Neural progenitor cell (in vitro differentiated cells): ENCODE results near the gene ANKRD11.

Experiments
- EZH2 ChIP-seq: fragments of 200-600 bp; sonication (generic); IDR thresholded peaks from 2 replicates; pipeline ENCODE4 v1.6.1; 2017; ENCODE audit warnings: antibody characterized with exemption, mild to moderate bottlenecking, moderate library complexity
- EZH2phosphoT487 ChIP-seq: fragments of 200-600 bp; sonication (generic); IDR thresholded peaks from 2 replicates; pipeline ENCODE4 v1.6.1; 2017; ENCODE audit warnings: antibody characterized with exemption
- TF ChIP-seq, protein P1 (sequence below): fragments of 200-600 bp; sonication (generic); IDR thresholded peaks from 2 replicates; pipeline ENCODE4 v1.5.1; 2017; ENCODE audit warnings: antibody characterized with exemption, mild to moderate bottlenecking

- TF ChIP-seq EZH2 (no peak), EZH2phosphoT487 (no peak)
- TF ChIP-seq, protein P1, sequence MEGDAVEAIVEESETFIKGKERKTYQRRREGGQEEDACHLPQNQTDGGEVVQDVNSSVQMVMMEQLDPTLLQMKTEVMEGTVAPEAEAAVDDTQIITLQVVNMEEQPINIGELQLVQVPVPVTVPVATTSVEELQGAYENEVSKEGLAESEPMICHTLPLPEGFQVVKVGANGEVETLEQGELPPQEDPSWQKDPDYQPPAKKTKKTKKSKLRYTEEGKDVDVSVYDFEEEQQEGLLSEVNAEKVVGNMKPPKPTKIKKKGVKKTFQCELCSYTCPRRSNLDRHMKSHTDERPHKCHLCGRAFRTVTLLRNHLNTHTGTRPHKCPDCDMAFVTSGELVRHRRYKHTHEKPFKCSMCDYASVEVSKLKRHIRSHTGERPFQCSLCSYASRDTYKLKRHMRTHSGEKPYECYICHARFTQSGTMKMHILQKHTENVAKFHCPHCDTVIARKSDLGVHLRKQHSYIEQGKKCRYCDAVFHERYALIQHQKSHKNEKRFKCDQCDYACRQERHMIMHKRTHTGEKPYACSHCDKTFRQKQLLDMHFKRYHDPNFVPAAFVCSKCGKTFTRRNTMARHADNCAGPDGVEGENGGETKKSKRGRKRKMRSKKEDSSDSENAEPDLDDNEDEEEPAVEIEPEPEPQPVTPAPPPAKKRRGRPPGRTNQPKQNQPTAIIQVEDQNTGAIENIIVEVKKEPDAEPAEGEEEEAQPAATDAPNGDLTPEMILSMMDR: no peak
Observed at GRCh38 chr16:89452925-89453324, 37.4 kb downstream of the ANKRD11 start.
